GM18858 (cell line): ENCODE measurements around the gene GCH1.
"Not testable (repeated sequence)": the region's sequence is repeated elsewhere in the genome, so short reads cannot be mapped to it uniquely, and the experiment has no call there.

ENCODE experiments used
- ATAC-seq: cut with Tn5 transposase; IDR thresholded peaks from one replicate; pipeline ENCODE4 v1.9.1; 2021; ENCODE audit not compliant: unreplicated experiment

The GCH1 gene

DNA sequence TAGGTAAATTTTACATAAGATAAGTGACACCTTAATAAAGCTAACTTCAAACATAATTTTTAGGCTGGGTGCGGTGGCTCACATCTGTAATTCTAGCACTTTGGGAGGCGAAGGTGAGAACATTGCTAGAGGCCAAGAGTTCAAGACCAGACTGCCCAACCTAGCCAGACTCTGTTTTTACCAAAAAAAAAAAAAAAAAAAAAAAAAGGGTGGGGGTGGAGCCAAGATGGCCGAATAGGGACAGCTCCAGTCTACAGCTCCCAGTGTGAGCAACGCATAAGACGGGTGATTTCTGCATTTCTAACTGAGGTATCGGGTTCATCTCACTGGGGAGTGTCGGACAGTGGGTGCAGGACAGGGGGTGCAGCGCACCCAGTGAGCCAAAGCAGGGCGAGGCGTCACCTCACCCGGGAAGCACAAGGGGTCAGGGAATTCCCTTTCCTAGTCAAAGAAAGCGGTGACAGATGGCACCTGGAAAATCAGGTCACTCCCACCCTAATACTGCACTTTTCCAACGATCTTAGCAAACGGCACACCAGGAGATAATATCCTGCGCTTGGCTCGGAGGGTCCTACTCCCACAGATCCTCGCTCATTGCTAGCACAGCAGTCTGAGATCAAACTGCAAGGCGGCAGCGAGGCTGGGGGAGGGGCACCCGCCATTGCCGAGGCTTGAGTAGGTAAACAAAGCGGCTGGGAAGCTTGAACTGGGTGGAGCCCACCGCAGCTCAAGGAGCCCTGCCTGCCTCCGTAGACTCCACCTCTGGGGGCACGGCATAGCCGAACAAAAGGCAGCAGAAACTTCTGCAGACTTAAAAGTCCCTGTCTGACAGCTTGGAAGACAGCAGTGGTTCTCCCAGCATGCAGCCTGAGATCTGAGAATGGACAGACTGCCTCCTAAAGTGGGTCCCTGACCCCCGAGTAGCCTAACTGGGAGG lies 32.2 kb downstream of the GCH1 start:
- not testable (repeated sequence) for ATAC-seq

DNA sequence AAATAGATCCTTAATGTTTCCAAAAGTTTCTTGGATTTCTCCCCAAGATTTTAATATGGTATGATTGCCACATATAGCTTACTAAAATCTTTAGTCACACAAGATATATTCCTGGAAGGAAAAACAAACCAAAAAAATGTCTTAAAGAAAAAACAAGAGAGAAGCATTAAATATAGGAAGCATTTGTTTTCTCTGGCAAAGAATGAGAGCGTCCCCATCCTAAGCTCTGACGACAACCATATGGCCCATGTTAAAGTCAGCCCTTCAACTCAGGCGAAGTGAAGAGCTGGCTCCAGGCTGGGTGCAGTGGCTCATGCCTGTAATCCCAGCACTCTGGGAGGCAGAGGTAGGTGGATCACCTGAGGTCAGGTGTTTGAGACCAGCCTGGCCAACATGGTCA lies 35.6 kb downstream of the GCH1 start:
- no peak for ATAC-seq

DNA sequence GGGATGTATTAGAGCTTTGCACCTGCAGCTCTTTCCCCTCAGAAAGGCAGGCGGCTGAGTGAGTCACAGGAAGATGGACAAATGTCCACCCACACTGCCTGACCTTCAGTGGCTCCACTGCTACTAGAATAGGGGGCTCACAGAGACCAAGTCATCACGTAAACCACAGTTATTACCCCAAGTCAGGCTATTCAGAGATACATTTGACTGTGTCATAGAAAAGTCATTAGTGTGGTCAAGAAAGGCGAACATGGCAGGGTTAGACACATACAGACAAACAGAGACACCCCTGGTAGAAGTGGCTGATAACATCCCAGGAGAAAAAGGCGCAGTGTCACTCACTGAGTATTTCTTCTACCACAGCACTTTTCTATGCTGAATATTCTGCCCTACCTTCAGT lies 36.0 kb downstream of the GCH1 start:
- no peak for ATAC-seq

DNA sequence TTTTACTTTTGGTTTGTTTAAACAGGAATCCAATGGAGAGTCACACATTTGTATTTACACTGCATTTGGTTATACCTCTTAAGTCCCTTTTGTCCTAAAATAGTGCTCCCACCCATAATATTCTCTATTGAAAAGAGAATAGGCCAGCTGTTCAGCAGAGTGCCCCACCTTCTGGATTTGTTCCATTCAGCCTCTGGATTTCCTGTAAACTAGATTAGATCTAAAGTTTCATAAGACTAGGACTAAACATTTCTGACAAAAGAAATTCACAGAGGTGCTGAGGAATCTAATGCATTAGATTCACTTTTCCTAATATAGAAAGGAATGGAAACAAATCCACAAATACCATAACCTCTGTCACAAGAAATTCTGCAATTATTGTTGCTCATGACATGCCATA lies 38.1 kb downstream of the GCH1 start:
- no peak for ATAC-seq

DNA sequence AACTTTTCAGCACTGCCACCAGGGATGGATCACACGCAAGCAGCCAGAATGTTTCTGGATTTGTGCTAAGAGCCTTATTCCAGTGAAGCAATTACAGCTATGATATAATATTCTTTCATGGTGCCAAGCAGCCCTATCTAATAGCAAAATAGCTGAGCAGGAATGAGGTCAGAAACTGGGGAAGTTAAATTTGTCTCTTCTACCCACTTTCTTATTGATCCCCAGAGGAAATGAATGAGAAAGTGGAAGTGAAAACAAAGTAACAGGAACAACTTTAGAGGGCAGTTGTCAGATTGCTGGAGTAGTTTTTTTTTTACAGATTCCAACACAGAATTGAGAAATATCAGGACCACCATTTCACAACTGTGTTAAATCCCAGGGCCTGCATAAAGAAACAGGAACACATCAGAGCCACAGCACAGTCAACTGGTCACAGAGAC lies 44.8 kb downstream of the GCH1 start:
- ATAC-seq: peak; percentile 63

DNA sequence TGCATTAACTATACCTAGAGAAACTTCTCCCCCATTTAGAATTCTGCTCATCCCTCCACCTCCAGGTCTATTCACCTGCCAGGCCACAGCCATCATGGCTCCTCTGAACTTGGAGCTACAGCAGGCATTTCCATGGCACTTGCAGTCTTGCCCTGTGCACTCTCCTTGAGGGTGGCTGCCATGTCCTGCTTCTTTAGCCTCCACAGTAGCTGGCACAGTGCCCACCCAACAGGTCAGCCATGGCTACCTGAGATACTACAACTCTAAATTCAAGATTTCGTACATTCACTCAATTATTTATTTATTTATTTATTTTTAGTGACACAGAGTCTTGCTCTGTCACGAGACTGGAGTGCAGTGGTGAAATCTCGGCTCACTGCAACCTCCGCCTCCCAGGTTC lies 46.5 kb downstream of the GCH1 start:
- no peak for ATAC-seq

DNA sequence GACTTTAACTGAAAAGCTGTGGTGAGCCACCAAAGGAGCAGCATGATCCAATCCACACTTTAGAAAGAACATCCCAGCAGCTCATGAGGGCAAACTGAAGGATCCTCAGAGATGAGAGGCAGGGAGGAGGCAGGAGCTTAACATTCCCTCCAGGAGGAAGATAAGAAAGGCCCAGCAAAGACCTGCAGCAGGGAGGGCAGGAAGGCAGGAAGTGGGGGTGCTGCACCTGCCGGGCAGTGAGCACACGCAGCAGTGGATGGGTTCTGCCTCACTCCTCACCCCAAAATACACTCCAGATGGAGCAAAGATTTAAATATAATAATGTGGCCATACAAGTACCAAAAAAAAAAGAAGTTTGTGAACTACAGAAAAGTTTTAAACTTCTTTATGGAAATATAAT lies 48.4 kb downstream of the GCH1 start:
- no peak for ATAC-seq

DNA sequence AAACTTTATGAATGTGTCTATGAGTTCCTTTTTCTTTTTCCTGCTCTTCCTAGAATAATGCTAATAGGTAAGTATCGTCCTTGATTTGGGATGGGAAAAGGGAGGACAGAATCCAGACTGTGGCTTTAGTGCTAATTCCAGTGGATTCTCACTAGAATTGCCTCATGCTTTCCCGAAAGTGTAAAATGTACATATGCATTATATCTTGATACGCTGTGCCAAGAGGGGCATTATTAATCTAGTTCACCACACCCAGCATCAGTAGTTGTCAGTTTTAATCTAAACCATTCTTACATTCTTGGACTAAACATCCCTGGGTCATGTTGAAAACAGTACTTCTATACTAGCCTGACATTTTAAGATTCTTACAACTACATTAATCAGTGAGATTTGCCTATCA lies 49.3 kb downstream of the GCH1 start:
- ATAC-seq: no peak

DNA sequence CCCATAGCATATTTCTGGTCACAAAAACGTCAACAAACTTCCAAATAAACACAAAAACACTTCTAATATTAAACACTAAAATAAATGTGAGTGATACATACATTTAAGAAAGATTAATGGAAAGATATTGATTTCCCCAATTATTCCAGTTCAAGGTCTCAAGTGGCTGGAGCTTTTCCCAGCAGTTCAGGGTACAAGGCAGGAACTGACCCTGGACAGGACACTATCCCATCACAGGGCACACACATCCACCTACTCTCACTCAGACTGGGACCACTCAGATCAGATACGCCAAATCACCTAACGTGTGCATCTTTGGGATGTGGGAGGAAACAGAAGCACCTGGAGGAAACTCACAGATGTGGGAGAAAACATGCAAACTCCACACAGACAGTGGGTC lies 50.4 kb downstream of the GCH1 start:
- ATAC-seq: no peak

DNA sequence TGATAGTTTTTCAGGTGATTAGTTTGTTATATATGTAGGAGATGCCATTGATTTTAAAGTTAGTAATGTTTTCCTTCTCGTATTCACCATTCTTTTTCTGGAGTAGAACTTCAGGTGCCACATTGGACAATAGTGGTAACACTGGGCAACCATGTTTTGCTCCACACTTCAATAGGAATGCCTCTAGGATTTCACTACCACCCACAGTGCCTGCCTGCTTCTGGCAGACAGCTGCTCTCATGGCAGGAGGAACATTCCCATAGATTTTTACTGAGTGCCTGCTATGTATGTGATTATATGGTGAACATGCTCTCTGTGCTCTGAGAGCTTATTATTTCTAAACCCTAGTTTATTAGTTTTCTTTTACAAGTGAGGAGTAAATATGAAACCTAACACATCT lies 53.7 kb downstream of the GCH1 start:
- no peak for ATAC-seq

DNA sequence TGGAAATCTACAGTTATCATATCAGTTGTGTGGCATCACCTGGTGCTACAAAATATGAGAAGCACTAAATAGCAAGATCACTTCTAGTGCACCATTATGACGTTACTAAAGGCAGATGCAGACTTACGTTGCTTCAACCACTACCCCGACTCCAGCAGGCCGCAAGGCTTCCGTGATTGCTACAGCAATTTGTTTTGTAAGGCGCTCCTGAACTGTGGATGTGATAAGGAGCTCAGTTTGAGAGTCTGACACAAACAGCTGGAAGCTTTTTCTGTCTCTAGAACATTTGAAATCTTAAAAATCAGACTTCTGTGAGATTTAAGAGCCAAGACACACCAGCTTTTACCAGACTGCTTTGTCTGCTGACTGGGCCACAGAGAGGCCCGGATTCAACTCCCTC lies 57.0 kb downstream of the GCH1 start:
- no peak for ATAC-seq

DNA sequence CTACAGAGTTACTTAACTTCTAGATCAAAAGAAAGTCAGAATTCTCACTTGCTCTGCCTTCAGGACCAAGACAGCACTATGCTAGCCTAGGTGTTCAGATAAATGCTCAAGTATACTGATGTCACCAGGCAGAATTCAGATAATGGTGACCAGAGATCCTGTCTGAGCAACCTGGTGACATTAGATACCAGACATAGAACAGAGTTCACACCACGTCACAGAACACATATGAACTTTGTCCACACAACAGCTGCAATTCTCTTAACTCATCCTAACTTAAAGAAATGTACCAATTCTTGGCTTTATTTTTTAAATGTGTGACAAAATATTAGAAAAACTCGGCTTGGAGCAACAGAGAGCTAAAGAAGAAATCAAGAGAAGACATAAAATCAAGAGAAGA lies 58.1 kb downstream of the GCH1 start:
- no peak for ATAC-seq

DNA sequence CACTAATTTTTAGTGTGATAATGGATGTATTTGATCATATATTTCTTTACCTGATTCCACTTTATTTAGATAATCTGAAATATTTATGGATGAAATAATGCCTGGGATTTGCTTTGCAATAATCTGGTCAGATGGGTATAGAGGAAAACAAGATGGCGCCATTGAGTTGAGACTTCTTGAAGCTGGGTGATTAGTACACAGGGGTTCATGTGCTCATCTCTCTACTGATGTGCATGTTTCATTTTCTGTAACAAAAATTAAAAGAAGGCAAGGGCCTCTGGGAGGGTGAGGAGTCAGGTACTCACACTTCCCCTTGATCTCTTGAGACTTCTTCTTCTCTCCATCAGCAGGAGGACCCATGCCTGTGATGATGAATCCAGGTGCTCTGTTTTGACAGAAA lies 61.8 kb downstream of the GCH1 start:
- no peak for ATAC-seq

DNA sequence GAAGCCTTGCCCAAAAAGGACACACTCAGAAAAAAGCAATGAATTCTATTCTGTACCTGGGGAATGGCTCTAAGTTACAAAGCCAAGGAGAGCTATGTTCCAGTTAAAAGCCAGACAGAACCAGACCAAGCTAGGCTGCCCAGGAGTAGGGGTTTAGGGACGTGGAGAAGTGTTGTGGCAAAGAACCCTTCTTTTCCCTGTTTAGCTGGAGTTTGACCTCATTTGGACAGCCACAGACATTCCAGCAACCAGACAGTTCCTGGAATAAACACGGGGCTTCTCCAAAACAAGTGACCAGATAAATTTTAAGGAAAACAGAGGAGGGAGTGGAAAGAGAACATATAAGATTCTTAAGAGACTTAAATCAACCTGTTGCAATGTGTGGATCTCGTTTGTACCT lies 62.3 kb downstream of the GCH1 start:
- ATAC-seq: no peak

DNA sequence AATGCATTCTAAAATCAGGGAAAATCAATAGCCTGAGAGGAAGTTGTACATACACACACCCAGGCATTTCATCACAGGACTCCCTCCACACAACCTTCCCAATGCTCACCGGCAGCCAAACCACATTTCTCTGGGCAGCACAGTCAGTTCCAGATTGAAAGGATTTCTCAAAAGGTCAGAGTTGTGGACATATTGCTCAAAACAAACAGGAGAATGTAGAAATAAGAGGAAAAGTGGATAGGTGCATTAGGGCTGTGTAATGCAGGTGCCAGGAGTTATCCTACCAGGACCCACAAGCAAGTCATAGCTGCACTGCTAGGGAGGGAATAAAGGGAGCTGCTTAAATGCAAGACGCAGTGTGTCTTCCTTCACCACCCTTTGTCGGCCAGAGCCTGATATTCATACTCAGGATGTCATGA lies 62.9 kb downstream of the GCH1 start:
- no peak for ATAC-seq

DNA sequence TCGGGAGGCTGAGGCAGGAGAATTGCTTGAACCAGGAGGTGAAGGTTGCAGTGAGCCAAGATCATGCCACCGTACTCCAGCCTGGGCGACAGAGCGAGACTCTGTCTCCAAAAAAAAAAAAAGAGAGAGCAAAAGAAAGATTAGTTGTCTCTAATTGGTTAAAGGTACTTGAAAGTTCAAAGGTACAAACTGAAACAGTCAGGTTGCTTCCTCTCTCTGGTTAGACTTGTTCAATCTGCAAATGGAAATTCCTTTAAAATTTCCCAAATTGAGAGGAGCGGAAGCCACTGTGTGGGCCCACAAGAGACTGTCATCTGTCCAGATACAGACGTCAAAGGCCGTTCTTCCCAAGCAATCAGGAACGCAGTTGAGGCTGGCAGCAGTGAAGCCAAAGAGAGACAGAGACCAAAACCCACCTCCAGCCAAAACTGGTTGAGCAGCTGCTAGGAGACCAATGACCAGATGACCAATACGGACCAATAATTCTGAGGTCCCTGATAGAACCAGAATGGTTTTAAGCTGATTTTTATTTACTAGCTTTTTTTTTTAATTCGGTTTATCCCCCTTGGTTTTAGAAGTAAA lies 63.6 kb downstream of the GCH1 start:
- no peak for ATAC-seq

DNA sequence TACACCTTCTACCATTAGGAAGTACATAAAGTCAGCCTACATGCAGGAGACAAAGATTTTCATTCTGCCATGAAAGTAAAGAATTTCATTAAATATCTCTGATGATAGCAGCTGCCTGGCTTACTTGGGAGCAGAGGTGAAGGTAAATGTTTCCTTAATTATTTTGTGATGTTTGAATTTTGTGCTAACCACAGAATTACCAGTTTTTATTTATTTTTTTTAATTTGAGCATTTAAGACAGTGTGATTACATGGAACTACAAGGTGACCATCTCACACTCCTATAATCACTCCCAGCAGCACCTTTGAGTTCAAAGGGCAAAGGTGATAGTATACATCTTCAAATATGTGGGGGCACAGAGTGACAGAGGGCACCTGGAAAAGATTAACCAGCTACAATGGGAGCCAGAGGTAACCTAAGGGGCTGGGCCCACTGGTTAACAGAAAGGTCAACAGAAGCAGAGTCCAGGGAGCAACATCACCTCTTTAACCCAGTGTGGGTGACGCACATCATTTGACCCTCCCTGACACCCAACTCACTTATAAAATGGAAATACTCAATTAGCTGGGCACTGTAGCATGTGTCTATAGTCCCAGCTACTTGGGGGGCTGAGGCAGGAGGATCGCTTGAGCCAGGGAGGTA lies 65.0 kb downstream of the GCH1 start:
- ATAC-seq: no peak

DNA sequence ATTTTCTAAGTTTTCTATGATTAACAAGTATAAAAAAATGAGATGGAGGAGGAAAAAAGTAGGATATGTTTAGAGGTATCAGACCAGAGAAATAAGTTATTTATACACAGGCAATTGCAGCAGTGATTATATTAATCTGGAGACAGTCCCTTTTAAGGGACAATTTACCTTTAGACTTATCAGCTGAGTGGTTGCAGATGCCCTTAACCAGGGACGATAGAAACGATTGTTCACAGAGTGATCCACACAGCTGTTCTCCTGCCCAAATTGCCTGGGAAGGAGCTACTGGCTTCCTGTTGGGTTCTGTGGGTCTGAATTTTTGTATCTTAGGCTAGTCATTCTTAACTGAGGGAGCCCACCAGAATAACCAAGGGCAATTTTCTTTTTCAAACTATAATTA lies 66.4 kb downstream of the GCH1 start:
- ATAC-seq: no peak

DNA sequence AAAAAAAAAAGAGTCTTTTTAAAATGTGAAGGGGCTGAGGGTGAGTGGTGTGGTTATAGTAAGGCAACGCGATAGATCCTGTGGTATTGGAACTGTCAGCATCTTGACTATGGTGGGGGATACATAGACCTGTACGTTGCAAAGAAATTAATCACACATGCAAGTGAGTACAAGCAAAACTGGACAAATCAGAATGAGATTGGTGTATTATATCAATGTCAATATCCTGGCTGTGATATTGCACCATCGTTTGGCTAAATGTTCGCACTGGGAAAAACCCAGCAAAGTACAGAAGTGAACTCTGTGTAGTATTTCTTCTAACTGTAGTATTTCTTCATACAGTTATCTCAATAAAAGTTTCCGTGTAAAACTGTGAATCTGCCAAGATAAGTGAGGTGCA lies 67.9 kb downstream of the GCH1 start:
- no peak for ATAC-seq

DNA sequence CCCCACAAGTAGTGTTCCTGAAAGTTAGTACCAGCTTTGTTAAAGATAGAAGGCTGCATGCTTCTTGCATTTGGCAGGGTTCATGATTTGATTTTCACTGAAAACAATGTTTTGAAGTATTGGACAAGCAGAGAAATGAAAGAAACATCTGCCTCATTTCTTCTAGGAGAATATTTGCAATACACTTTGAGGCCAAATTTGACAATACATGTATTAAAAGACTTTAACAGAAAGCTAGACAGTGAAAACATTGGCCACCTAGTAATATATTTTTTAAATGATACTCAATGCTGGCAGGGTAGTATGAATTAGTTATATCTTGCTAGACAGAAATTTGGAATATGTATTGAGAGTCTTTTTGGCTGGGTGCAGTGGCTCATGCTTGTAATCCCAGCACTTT lies 68.5 kb downstream of the GCH1 start:
- ATAC-seq: no peak

DNA sequence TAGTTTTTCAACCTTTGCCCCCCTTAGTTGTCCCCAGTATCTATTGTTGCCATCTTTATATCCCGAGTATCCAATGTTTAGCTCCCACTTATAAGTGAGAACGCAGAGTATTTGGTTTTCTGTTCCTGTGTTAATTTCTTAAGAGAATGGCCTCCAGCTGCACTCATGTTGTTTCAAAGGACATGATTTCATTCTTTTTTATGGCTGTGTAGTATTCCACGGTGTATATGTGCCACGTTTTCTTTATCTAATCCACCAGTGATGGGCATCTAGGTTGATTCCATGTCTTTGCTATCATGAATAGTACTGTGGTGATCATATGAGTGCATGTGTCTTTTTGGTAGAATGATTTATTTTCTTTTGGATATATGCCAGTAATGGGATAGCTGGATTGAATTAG lies 72.0 kb downstream of the GCH1 start:
- no peak for ATAC-seq
